HCT116 (cell line): ENCODE data around the gene TAAR6. TPM values are rescaled to one million over a fixed set of nuclear protein-coding genes. Genes with fewer than 3 reads are reported as not detected.

Source experiments
- ATAC-seq: fragments of 200-7000 bp; cut with Tn5 transposase; 2 replicates; pipeline ENCODE4 v1.9.1; 2020; ENCODE audit warnings: mild to moderate bottlenecking, moderate library complexity
- BruUV-seq: library from RNA; stranded (reverse); fragments of 400-500 nt; replicated peaks from 2 replicates; lab custom pipeline; 2021; lab: Mats Ljungman, UMichigan
- CTCF ChIA-PET: fragments of 300-600 bp; sonication (Branson Sonifier 250); formaldehyde crosslinking; loops from one replicate; lab custom pipeline; 2021; ENCODE audit warnings: antibody characterized with exemption; lab: Charles Lee
- POLR2A ChIA-PET: fragments of 300-600, 350-600 bp; sonication (Branson Sonifier 250); formaldehyde crosslinking; loops from one replicate; lab custom pipeline; 2021; ENCODE audit warnings: antibody characterized with exemption; lab: Charles Lee
- RAD21 ChIA-PET, 2 experiments: fragments of 300-600 bp; sonication (Branson Sonifier 250); formaldehyde crosslinking; loops; one replicate each; lab custom pipeline; 2023; ENCODE audit warnings: low total read pairs in 2 of 2; ENCODE audit not compliant: uncharacterized antibody in 2 of 2, unreplicated experiment in 2 of 2, low non-redundant PET in 1 of 2; lab: Charles Lee
- DNase-seq: peaks from one replicate; pipeline ENCODE4 v3.0.0-alpha.2; 2010; ENCODE audit warnings: low read depth, low spot score
- H2AFZ ChIP-seq: fragments of 200-600 bp; shearing (Covaris generic), sonication (generic); 2 replicates; pipeline ENCODE4 v1.6.1; 2017; ENCODE audit warnings: low read depth, mixed run types, mixed read lengths, antibody characterized with exemption, low read length; ENCODE audit not compliant: poor library complexity, severe bottlenecking
- H3K27ac ChIP-seq: 2 replicates; pipeline ENCODE4 v1.5.1; 2012; ENCODE audit warnings: low read depth, low read length
- H3K27me3 ChIP-seq: fragments of 200-600 bp; sonication (generic); 2 replicates; pipeline ENCODE4 v1.6.1; 2016; ENCODE audit warnings: mixed run types, low read length, mixed read lengths; ENCODE audit not compliant: insufficient read depth
- H3K36me3 ChIP-seq, 2 experiments: fragments of 200-500 bp in 1 of 2; fragments of 200-600 bp in 1 of 2; sonication (Bioruptor generic) in 1 of 2; sonication (generic) in 1 of 2; 2 replicates each; pipeline versions ENCODE4 v1.5.1 to v1.6.1; 2014 to 2016; ENCODE audit warnings: low read length in 2 of 2, inconsistent platforms in 1 of 2, mixed read lengths in 1 of 2, mixed run types in 1 of 2; ENCODE audit not compliant: insufficient read depth in 2 of 2, control insufficient read depth in 1 of 2
- H3K4me1 ChIP-seq, 2 experiments: fragments of 200-600 bp in 1 of 2; sonication (generic) in 1 of 2; 2 replicates each; pipeline versions ENCODE4 v1.5.1 to v1.6.1; 2012 to 2017; ENCODE audit warnings: low read length in 2 of 2, inconsistent platforms in 1 of 2, mild to moderate bottlenecking in 1 of 2, mixed read lengths in 1 of 2, mixed run types in 1 of 2, moderate library complexity in 1 of 2; ENCODE audit not compliant: insufficient read depth in 2 of 2, control insufficient read depth in 1 of 2
- H3K4me2 ChIP-seq: fragments of 200-600 bp; sonication (generic); 2 replicates; pipeline ENCODE4 v1.6.1; 2017; ENCODE audit warnings: mixed run types, low read length, mixed read lengths
- H3K4me3 ChIP-seq, 2 experiments: fragments of 200-600 bp in 1 of 2; sonication (generic) in 1 of 2; replicated peaks in 1 of 2; 2 replicates each; pipeline ENCODE4 v1.5.1; 2011 to 2016; ENCODE audit warnings: low read length in 2 of 2, control low read depth in 1 of 2, low read depth in 1 of 2, mild to moderate bottlenecking in 1 of 2, mixed read lengths in 1 of 2, mixed run types in 1 of 2
- H3K79me2 ChIP-seq: fragments of 200-600 bp; sonication (generic); 2 replicates; pipeline ENCODE4 v1.6.1; 2017; ENCODE audit warnings: mild to moderate bottlenecking, mixed run types, low read length, moderate library complexity, mixed read lengths; ENCODE audit not compliant: insufficient read depth
- H3K9ac ChIP-seq: fragments of 200-600 bp; sonication (generic); 2 replicates; pipeline ENCODE4 v1.6.1; 2016; ENCODE audit warnings: low read length, mixed read lengths
- H3K9me2 ChIP-seq: fragments of 200-600 bp; sonication (generic), shearing (Covaris generic); 2 replicates; pipeline ENCODE4 v1.6.1; 2017; ENCODE audit warnings: mixed run types, mild to moderate bottlenecking, moderate library complexity; ENCODE audit not compliant: insufficient read depth
- H3K9me3 ChIP-seq, 2 experiments: fragments of 200-500 bp in 1 of 2; fragments of 200-600 bp in 1 of 2; sonication (Bioruptor generic) in 1 of 2; sonication (generic) in 1 of 2; 2 replicates each; pipeline ENCODE4 v1.6.1; 2014 to 2017; ENCODE audit warnings: low read length in 2 of 2, mixed read lengths in 2 of 2, inconsistent platforms in 1 of 2, low read depth in 1 of 2, mild to moderate bottlenecking in 1 of 2, mixed run types in 1 of 2, moderate library complexity in 1 of 2; ENCODE audit not compliant: control insufficient read depth in 1 of 2, insufficient read depth in 1 of 2
- H4K20me1 ChIP-seq: fragments of 200-600 bp; sonication (generic), shearing (Covaris generic); 2 replicates; pipeline ENCODE4 v1.6.1; 2017; ENCODE audit warnings: mixed run types, mild to moderate bottlenecking, moderate library complexity; ENCODE audit not compliant: insufficient read depth
- ATF3 ChIP-seq: IDR thresholded peaks from 2 replicates; pipeline ENCODE4 v1.6.1; 2012
- CTCF ChIP-seq, 3 experiments: fragments of 200-600 bp in 1 of 3; sonication (generic) in 1 of 3; IDR thresholded peaks in 2 of 3; conservative IDR thresholded peaks in 1 of 3; 2 replicates each; pipeline ENCODE4 v1.5.1; 2012 to 2017; ENCODE audit warnings: low read depth in 2 of 3, low read length in 2 of 3, antibody characterized with exemption in 1 of 3, borderline replicate concordance in 1 of 3, control low read depth in 1 of 3, mild to moderate bottlenecking in 1 of 3, mixed read lengths in 1 of 3, mixed run types in 1 of 3, moderate library complexity in 1 of 3; ENCODE audit not compliant: insufficient read depth in 1 of 3
- EGR1 ChIP-seq: IDR thresholded peaks from 2 replicates; pipeline ENCODE4 v1.6.1; 2012; ENCODE audit warnings: low read depth
- ELF1 ChIP-seq: IDR thresholded peaks from 2 replicates; pipeline ENCODE4 v1.6.1; 2012; ENCODE audit warnings: low read depth, borderline replicate concordance
- EZH2 ChIP-seq: fragments of 200-600 bp; sonication (generic); IDR thresholded peaks from 2 replicates; pipeline ENCODE4 v1.6.1; 2017; ENCODE audit warnings: antibody characterized with exemption, mixed run types
- EZH2phosphoT487 ChIP-seq: fragments of 200-600 bp; IDR thresholded peaks from 2 replicates; pipeline ENCODE4 v1.6.1; 2018; ENCODE audit warnings: antibody characterized with exemption, borderline replicate concordance
- JUND ChIP-seq: IDR thresholded peaks from 2 replicates; pipeline ENCODE4 v1.6.1; 2012
- MAX ChIP-seq: IDR thresholded peaks from 2 replicates; pipeline ENCODE4 v1.6.1; 2012
- POLR2A ChIP-seq: IDR thresholded peaks from 2 replicates; pipeline ENCODE4 v1.7.0; 2011; ENCODE audit warnings: borderline replicate concordance; ENCODE audit not compliant: insufficient read depth, insufficient read length; ENCODE audit errors: extremely low read depth
- POLR2AphosphoS5 ChIP-seq: IDR thresholded peaks from 2 replicates; pipeline ENCODE4 v1.6.1; 2011; ENCODE audit warnings: mild to moderate bottlenecking, low read depth, low read length, moderate library complexity
- RAD21 ChIP-seq: IDR thresholded peaks from 2 replicates; pipeline ENCODE4 v1.6.1; 2012; ENCODE audit warnings: low read depth, mild to moderate bottlenecking
- REST ChIP-seq: IDR thresholded peaks from 2 replicates; pipeline ENCODE4 v1.6.1; 2012; ENCODE audit warnings: low read depth
- SP1 ChIP-seq: IDR thresholded peaks from 2 replicates; pipeline ENCODE4 v1.6.1; 2012; ENCODE audit warnings: low read depth
- SRF ChIP-seq: IDR thresholded peaks from 2 replicates; pipeline ENCODE4 v1.6.1; 2012; ENCODE audit warnings: low read depth
- TCF7L2 ChIP-seq: IDR thresholded peaks from 2 replicates; pipeline ENCODE4 v1.7.0; 2011; ENCODE audit warnings: borderline replicate concordance, inconsistent platforms; ENCODE audit not compliant: insufficient read depth, insufficient read length; ENCODE audit errors: extremely low read depth
- ZFX ChIP-seq: fragments of 450-650 bp; IDR thresholded peaks from 2 replicates; pipeline ENCODE4 v1.6.1; 2017
- intact Hi-C: fragments of 100-400 bp; cut with micrococcal nuclease; formaldehyde crosslinking; loops from 2 replicates; pipeline ENCODE4 v1.10.0; 2022
- total RNA-seq: library from RNA; stranded (reverse); gene quantifications from one replicate; pipeline ENCODE4 v1.2.1, GENCODE V29; 2021; ENCODE audit not compliant: unreplicated experiment

Gene TAAR6
- total RNA-seq, 1 experiment from 2014 or later, result not detected

GRCh38 chr6:132566404-132566803, 3.7 kb upstream of the TAAR6 start:
- TF ChIP-seq EZH2, result no peak
- no peak for TF ChIP-seq ELF1
- TF ChIP-seq CTCF (IDR thresholded peaks at IDR 0.05 in 2 of 3, conservative IDR thresholded peaks at IDR 0.05 in 1 of 3; ENCODE audit: borderline replicate concordance in 1 of 3, insufficient read depth in 1 of 3, low read depth in 2 of 3, low read length in 2 of 3), result no peak
- no peak for TF ChIP-seq REST
- TF ChIP-seq JUND, result no peak
- no peak for TF ChIP-seq RAD21
- no peak for TF ChIP-seq EGR1
- TF ChIP-seq SP1, result no peak
- TF ChIP-seq MAX, result no peak
- TF ChIP-seq TCF7L2, result no peak
- no peak for TF ChIP-seq ATF3
- TF ChIP-seq POLR2A, result no peak
- TF ChIP-seq POLR2AphosphoS5, result no peak
- no peak for TF ChIP-seq SRF
- no peak for TF ChIP-seq EZH2phosphoT487
- TF ChIP-seq ZFX, result no peak
- Histone ChIP-seq H2AFZ (no peak overlapping the region), H3K4me2 (no peak overlapping the region), H3K9me3 (no peaks in the 10 kb centered on the region), H3K4me1 (no peaks in the 10 kb centered on the region), H3K9ac (no peak overlapping the region), H3K9me2 (no peaks in the 10 kb centered on the region), H3K36me3 (no peaks in the 10 kb centered on the region), H3K79me2 (no peaks in the 10 kb centered on the region), H3K27ac (no peak overlapping the region), H3K27me3 (no peaks in the 10 kb centered on the region), H4K20me1 (no peaks in the 10 kb centered on the region), H3K4me3 (no peak overlapping the region)
- no peak for DNase-seq
- ChIA-PET POLR2A (no interaction called here), RAD21 (no interaction called here), CTCF (no interaction called here)
- ATAC-seq, result no peak
- BruUV-seq, result no TSS peak
- intact Hi-C loops, result no loop called here
